ENCODE data around the gene COL20A1. TPM values are rescaled to one million over a fixed set of nuclear protein-coding genes. Genes with fewer than 3 reads are reported as not detected.

Gene COL20A1
- total and polyA plus RNA-seq, 2 of the 13 experiments (the other 11 are each of a cell fraction or from before 2014, with no cell fraction given): not detected

- TF ChIP-seq AGO1 (IDR thresholded peaks at IDR 0.05; ENCODE audit: low read depth, low read length, poor library complexity, severe bottlenecking) (peak; percentile 53), MZF1 (CRISPR knock-in tag; IDR thresholded peaks at IDR 0.05; ENCODE audit: borderline replicate concordance) (no peak), CENPX (CRISPR knock-in tag; IDR thresholded peaks at IDR 0.05) (no peak), GPN1 (CRISPR knock-in tag; IDR thresholded peaks at IDR 0.05; ENCODE audit: borderline replicate concordance) (no peak), RFXAP (CRISPR knock-in tag; IDR thresholded peaks at IDR 0.05; ENCODE audit: borderline replicate concordance) (peak; percentile 87; the same call in 1 of the 2 replicates), FOXA3 (CRISPR knock-in tag; IDR thresholded peaks at IDR 0.05) (peak; percentile 75), BCL6 (CRISPR knock-in tag; IDR thresholded peaks at IDR 0.05) (peak; percentile 61; the same call in 1 of the 2 replicates), ETV6 (CRISPR knock-in tag; conservative IDR thresholded peaks at IDR 0.05) (peak; percentile 87; the same call in 1 of the 2 replicates), TRIM22 (IDR thresholded peaks at IDR 0.05) (no peak), ZNF484 (CRISPR knock-in tag; IDR thresholded peaks at IDR 0.05; ENCODE audit: borderline replicate concordance, low read depth) (no peak), TRIM24 (CRISPR knock-in tag; IDR thresholded peaks at IDR 0.05) (no peak), SIN3B (IDR thresholded peaks at IDR 0.05; ENCODE audit: low read length) (peak; percentile 66; the same call in 1 of the 2 replicates), JUND (CRISPR knock-in tag; IDR thresholded peaks at IDR 0.05) (no peak), WIZ (CRISPR knock-in tag; IDR thresholded peaks at IDR 0.05) (peak; percentile 60; the same call in 1 of the 2 replicates), ZNF207 (IDR thresholded peaks at IDR 0.05; ENCODE audit: borderline replicate concordance) (no peak), PCBP2 (optimal IDR thresholded peaks at IDR 0.05; ENCODE audit: low read depth, low read length, poor library complexity, severe bottlenecking) (no peak)
- TF ChIP-seq, protein P1, sequence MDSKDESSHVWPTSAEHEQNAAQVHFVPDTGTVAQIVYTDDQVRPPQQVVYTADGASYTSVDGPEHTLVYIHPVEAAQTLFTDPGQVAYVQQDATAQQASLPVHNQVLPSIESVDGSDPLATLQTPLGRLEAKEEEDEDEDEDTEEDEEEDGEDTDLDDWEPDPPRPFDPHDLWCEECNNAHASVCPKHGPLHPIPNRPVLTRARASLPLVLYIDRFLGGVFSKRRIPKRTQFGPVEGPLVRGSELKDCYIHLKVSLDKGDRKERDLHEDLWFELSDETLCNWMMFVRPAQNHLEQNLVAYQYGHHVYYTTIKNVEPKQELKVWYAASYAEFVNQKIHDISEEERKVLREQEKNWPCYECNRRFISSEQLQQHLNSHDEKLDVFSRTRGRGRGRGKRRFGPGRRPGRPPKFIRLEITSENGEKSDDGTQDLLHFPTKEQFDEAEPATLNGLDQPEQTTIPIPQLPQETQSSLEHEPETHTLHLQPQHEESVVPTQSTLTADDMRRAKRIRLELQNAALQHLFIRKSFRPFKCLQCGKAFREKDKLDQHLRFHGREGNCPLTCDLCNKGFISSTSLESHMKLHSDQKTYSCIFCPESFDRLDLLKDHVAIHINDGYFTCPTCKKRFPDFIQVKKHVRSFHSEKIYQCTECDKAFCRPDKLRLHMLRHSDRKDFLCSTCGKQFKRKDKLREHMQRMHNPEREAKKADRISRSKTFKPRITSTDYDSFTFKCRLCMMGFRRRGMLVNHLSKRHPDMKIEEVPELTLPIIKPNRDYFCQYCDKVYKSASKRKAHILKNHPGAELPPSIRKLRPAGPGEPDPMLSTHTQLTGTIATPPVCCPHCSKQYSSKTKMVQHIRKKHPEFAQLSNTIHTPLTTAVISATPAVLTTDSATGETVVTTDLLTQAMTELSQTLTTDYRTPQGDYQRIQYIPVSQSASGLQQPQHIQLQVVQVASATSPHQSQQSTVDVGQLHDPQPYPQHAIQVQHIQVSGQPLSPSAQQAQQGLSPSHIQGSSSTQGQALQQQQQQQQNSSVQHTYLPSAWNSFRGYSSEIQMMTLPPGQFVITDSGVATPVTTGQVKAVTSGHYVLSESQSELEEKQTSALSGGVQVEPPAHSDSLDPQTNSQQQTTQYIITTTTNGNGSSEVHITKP (CRISPR knock-in tag; IDR thresholded peaks at IDR 0.05; ENCODE audit: low read depth): 0 out of 2 replicates have a peak, but pooled peaks have one; percentile 27
- TF ChIP-seq, protein P2, sequence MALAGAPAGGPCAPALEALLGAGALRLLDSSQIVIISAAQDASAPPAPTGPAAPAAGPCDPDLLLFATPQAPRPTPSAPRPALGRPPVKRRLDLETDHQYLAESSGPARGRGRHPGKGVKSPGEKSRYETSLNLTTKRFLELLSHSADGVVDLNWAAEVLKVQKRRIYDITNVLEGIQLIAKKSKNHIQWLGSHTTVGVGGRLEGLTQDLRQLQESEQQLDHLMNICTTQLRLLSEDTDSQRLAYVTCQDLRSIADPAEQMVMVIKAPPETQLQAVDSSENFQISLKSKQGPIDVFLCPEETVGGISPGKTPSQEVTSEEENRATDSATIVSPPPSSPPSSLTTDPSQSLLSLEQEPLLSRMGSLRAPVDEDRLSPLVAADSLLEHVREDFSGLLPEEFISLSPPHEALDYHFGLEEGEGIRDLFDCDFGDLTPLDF (CRISPR knock-in tag; IDR thresholded peaks at IDR 0.05): peak; percentile 70; the same call in 1 of the 2 replicates
- TF ChIP-seq, protein P3, sequence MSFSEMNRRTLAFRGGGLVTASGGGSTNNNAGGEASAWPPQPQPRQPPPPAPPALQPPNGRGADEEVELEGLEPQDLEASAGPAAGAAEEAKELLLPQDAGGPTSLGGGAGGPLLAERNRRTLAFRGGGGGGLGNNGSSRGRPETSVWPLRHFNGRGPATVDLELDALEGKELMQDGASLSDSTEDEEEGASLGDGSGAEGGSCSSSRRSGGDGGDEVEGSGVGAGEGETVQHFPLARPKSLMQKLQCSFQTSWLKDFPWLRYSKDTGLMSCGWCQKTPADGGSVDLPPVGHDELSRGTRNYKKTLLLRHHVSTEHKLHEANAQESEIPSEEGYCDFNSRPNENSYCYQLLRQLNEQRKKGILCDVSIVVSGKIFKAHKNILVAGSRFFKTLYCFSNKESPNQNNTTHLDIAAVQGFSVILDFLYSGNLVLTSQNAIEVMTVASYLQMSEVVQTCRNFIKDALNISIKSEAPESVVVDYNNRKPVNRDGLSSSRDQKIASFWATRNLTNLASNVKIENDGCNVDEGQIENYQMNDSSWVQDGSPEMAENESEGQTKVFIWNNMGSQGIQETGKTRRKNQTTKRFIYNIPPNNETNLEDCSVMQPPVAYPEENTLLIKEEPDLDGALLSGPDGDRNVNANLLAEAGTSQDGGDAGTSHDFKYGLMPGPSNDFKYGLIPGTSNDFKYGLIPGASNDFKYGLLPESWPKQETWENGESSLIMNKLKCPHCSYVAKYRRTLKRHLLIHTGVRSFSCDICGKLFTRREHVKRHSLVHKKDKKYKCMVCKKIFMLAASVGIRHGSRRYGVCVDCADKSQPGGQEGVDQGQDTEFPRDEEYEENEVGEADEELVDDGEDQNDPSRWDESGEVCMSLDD (CRISPR knock-in tag; IDR thresholded peaks at IDR 0.05; ENCODE audit: borderline replicate concordance): no peak
These were observed 20.6 kb upstream of the COL20A1 start, which contains the start of gene ARFGAP1 (continued) for GRCh38 chr20:63272105-63273058.
